Measurements from ENCODE around the gene GPR153. TPM values are rescaled to one million over a fixed set of nuclear protein-coding genes. Genes with fewer than 3 reads are reported as not detected.

The GPR153 gene
- total RNA-seq, 1 donor from 2014 or later: 6.5 TPM

DNA sequence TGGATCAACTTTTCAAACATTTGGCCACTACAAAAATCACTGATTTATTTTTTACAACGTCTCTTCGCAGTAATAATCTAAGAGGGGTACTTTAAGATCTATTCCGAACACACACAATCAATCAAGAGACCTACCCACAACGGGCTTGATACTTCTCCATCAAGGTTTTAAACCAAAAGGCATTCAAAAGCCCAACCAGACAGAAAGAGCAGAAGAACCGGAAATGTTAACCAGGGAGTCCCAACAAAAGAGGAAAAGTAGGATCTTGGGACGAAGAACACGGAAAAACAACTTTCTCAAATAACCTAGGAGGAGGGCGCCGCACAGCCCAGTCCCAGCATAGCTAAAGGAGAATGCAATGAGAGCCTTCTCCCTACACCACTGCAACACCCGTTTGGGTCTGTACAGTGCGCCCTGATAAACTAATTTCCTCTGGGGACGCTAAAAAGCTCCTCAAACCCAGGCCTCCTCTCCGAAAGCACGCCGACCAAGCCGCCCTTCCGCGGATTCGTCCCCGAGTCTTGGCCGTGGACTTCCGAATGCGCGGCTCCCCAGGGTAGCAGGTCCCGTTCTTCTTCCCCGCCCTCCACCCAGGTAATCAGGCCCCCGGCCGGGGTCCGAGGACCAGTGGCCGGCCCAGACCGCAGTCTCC lies 62.1 kb downstream of the GPR153 start:
- no peak for DNase-seq (ENCODE audit: low spot score, unreplicated experiment)
- TF ChIP-seq, protein P1, sequence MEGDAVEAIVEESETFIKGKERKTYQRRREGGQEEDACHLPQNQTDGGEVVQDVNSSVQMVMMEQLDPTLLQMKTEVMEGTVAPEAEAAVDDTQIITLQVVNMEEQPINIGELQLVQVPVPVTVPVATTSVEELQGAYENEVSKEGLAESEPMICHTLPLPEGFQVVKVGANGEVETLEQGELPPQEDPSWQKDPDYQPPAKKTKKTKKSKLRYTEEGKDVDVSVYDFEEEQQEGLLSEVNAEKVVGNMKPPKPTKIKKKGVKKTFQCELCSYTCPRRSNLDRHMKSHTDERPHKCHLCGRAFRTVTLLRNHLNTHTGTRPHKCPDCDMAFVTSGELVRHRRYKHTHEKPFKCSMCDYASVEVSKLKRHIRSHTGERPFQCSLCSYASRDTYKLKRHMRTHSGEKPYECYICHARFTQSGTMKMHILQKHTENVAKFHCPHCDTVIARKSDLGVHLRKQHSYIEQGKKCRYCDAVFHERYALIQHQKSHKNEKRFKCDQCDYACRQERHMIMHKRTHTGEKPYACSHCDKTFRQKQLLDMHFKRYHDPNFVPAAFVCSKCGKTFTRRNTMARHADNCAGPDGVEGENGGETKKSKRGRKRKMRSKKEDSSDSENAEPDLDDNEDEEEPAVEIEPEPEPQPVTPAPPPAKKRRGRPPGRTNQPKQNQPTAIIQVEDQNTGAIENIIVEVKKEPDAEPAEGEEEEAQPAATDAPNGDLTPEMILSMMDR (IDR thresholded peaks at IDR 0.05; ENCODE audit: unreplicated experiment): no peak
- H3K27ac Mint-ChIP-seq: peak overlapping the region; percentile 68
- H3K4me1 Mint-ChIP-seq (ENCODE audit: low read depth): peaks cover 25% of the 10 kb centered on the region
- H3K4me3 Mint-ChIP-seq (ENCODE audit: low read depth): peak overlapping the region; percentile 82
- H3K27me3 Mint-ChIP-seq: peaks cover 3% of the 10 kb centered on the region
- H3K36me3 Mint-ChIP-seq (ENCODE audit: insufficient read depth): peaks cover 14% of the 10 kb centered on the region
- H3K9me3 Mint-ChIP-seq (ENCODE audit: low read depth): no peaks in the 10 kb centered on the region

DNA sequence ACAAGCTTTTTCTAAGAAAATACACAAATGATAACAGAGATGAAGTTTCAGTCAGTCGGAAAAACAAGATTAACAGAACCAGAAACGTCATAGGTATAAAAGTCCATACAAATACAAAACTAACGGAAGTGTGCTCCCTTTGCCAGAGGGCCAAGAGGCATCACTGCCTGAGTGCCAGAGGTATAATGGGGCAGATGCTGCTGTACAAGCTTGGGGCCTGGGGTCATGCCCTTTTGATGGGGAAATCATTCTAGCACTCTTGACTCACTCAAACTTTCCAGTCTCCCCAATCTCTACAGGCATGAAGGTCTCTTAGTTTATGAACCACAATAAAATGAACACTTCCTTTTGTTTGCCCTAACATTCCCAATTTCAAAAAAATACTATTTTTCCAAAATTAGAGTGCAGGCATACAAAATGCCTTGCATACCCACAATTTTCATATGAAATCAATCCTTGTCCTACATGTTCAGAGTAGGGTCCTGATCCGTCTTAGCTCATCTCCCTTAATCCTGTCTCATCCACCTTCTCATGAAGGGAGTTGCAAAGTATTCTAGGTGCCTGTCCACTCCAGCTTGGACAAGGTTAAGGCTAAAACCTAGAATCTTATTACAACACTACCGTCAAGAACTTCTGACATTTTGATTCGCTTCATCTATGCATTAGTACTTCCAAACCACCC lies 63.0 kb downstream of the GPR153 start:
- H3K36me3 Mint-ChIP-seq (ENCODE audit: insufficient read depth): peaks cover 17% of the 10 kb centered on the region
- peak overlapping the region; percentile 69 for H3K27ac Mint-ChIP-seq
- peaks cover 25% of the 10 kb centered on the region for H3K4me1 Mint-ChIP-seq (ENCODE audit: low read depth)
- peak overlapping the region; percentile 82 for H3K4me3 Mint-ChIP-seq (ENCODE audit: low read depth)
- H3K27me3 Mint-ChIP-seq: peaks cover 3% of the 10 kb centered on the region
- DNase-seq (ENCODE audit: low spot score, unreplicated experiment): no peak
- TF ChIP-seq, protein P1 (IDR thresholded peaks at IDR 0.05; ENCODE audit: unreplicated experiment): no peak
- no peaks in the 10 kb centered on the region for H3K9me3 Mint-ChIP-seq (ENCODE audit: low read depth)

Other genes starting within 250 kb of the GPR153 start
- 5.8 and 6.9 TPM in 2 replicates for gene KCNAB2, start 215.2 kb downstream of the GPR153 start, total RNA-seq
- gene CHD5, start 80.8 kb downstream of the GPR153 start, total RNA-seq: 0.58 and 0.77 TPM in 2 replicates
- gene RPL22, start 61.5 kb downstream of the GPR153 start, total RNA-seq: 414 and 432 TPM in 2 replicates
- 50.5 and 55.4 TPM in 2 replicates for gene RNF207, start 55.0 kb downstream of the GPR153 start, total RNA-seq
- gene ICMT, start 25.1 kb downstream of the GPR153 start, total RNA-seq: 56.6 and 59.4 TPM in 2 replicates
- gene HES3, start 16.9 kb downstream of the GPR153 start, total RNA-seq: not detected in 2 replicates
- 30.2 and 30.3 TPM in 2 replicates for gene ACOT7, start 132.7 kb upstream of the GPR153 start, total RNA-seq
- 0.07 and 0.12 TPM in 2 replicates for gene HES2, start 158.8 kb upstream of the GPR153 start, total RNA-seq
- gene ESPN, start 163.7 kb upstream of the GPR153 start, total RNA-seq: 49.5 and 54.0 TPM in 2 replicates
- 68.3 and 68.9 TPM in 2 replicates for gene TNFRSF25, start 205.1 kb upstream of the GPR153 start, total RNA-seq
- 72.3 and 77.0 TPM in 2 replicates for gene PLEKHG5, start 230.6 kb upstream of the GPR153 start, total RNA-seq

All from progenitor cell of endocrine pancreas (in vitro differentiated cells).